ENCODE results near the gene WDR82. TPM values are rescaled to one million over a fixed set of nuclear protein-coding genes. Genes with fewer than 3 reads are reported as not detected.

WDR82 gene
- total RNA-seq, 1 donor from 2014 or later: 105 TPM

DNA sequence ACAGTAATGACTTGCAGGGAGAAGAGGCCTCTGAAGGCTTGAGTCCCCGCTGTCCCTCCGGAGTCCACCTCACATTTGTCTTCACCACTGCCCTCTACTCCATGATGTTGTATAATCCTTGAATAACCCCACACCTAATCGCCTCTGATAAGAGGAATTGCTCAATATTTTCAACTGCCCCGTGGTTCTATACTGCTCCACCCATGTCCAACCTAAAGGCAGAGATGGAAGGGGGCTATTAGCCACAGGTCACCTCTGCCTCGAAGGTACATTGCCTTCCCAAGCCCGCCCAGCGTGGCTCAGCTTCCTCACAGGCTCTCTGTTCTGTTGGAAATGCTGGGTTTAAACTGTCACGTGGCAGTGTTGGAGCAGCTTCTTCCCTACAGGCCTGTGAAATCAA is 65.4 kb downstream of the WDR82 start:
- H3K27ac Mint-ChIP-seq: no peak overlapping the region
- H3K4me3 Mint-ChIP-seq: no peak overlapping the region
- H3K9me3 Mint-ChIP-seq: no peaks in the 10 kb centered on the region
- no peaks in the 10 kb centered on the region for H3K27me3 Mint-ChIP-seq (ENCODE audit: low read depth)
- H3K36me3 Mint-ChIP-seq: peaks cover 60% of the 10 kb centered on the region
- DNase-seq (ENCODE audit: low spot score in 2 of 2, unreplicated experiment in 2 of 2): no peak
- TF ChIP-seq, protein P1, sequence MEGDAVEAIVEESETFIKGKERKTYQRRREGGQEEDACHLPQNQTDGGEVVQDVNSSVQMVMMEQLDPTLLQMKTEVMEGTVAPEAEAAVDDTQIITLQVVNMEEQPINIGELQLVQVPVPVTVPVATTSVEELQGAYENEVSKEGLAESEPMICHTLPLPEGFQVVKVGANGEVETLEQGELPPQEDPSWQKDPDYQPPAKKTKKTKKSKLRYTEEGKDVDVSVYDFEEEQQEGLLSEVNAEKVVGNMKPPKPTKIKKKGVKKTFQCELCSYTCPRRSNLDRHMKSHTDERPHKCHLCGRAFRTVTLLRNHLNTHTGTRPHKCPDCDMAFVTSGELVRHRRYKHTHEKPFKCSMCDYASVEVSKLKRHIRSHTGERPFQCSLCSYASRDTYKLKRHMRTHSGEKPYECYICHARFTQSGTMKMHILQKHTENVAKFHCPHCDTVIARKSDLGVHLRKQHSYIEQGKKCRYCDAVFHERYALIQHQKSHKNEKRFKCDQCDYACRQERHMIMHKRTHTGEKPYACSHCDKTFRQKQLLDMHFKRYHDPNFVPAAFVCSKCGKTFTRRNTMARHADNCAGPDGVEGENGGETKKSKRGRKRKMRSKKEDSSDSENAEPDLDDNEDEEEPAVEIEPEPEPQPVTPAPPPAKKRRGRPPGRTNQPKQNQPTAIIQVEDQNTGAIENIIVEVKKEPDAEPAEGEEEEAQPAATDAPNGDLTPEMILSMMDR (IDR thresholded peaks at IDR 0.05; ENCODE audit: unreplicated experiment): no peak
- H3K4me1 Mint-ChIP-seq: no peaks in the 10 kb centered on the region

DNA sequence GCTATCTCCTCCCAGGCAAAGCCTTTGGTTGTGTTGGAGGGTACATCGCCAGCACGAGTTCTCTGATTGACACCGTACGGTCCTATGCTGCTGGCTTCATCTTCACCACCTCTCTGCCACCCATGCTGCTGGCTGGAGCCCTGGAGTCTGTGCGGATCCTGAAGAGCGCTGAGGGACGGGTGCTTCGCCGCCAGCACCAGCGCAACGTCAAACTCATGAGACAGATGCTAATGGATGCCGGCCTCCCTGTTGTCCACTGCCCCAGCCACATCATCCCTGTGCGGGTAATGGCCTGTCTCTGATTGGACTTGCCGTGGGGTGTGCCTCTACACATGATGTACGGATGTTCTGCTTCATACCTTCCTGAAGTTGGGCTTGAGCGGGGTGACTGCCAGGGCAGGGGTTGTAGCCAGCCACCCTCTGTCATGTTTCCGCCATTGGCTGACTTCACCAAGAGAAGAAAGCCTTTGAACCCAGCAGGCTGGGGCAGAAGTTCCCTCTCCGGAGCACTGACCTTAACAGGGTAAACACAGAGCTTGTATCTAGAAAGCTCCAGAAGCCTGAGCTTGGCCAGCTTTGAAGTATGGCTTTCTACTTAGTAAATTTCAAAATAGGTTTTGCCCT is 67.1 kb downstream of the WDR82 start:
- H3K4me3 Mint-ChIP-seq: no peak overlapping the region
- H3K4me1 Mint-ChIP-seq: no peaks in the 10 kb centered on the region
- TF ChIP-seq, protein P1 (IDR thresholded peaks at IDR 0.05; ENCODE audit: unreplicated experiment): no peak
- H3K27ac Mint-ChIP-seq: no peak overlapping the region
- DNase-seq (ENCODE audit: low spot score in 2 of 2, unreplicated experiment in 2 of 2): no peak
- H3K36me3 Mint-ChIP-seq: peaks cover 68% of the 10 kb centered on the region
- H3K27me3 Mint-ChIP-seq (ENCODE audit: low read depth): no peaks in the 10 kb centered on the region
- H3K9me3 Mint-ChIP-seq: no peaks in the 10 kb centered on the region

DNA sequence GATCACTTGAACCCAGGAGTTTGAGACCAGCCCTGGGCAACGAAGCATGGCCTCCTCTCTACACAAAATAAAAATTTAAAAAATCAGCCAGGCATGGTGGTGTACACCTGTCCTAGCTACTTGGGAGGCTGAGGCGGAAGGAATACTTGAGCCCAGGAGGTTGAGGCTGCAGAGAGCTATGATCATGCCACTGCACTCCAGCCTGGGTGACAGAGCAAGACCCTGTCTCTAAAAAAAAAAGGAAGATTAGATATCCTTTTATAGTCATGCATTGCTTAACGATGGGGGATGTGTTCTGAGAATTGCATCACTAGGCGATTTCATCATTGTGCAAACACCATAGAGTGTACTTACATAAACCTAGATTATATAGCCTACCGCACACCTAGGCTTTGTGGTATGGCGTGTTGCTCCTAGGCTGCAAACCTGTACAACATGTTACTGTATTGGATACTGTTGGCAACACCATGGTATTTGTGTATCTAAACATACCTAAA is 67.9 kb downstream of the WDR82 start:
- Mint-ChIP-seq H3K4me1 (no peaks in the 10 kb centered on the region), H3K9me3 (peaks cover 3% of the 10 kb centered on the region), H3K36me3 (peaks cover 74% of the 10 kb centered on the region), H3K27me3 (ENCODE audit: low read depth) (no peaks in the 10 kb centered on the region), H3K27ac (no peak overlapping the region), H3K4me3 (no peak overlapping the region)
- TF ChIP-seq, protein P1 (IDR thresholded peaks at IDR 0.05; ENCODE audit: unreplicated experiment): no peak
- no peak for DNase-seq (ENCODE audit: low spot score in 2 of 2, unreplicated experiment in 2 of 2)

DNA sequence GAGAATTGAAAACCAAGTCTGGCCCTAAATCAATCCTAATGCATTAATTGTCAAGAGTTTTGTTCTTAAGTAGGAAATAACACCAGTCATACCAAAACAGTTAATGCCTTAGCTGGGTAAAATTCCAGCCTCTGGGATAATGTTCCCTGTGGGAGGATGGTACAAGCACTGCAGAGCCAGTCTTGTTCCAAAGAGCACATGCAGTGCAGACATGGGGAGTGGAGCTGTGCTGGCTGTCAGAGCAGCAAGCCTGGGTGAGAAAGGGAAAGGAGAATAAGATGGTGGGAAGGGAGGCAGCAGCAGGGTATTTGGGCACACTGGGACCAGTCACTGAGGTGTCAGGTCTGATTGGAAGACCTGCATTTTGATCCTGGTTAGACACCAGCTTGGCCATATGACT is 68.4 kb downstream of the WDR82 start:
- Mint-ChIP-seq H3K4me1 (no peaks in the 10 kb centered on the region), H3K27me3 (ENCODE audit: low read depth) (no peaks in the 10 kb centered on the region), H3K36me3 (peaks cover 74% of the 10 kb centered on the region), H3K27ac (no peak overlapping the region), H3K4me3 (no peak overlapping the region), H3K9me3 (peaks cover 3% of the 10 kb centered on the region)
- no peak for DNase-seq (ENCODE audit: low spot score in 2 of 2, unreplicated experiment in 2 of 2)
- TF ChIP-seq, protein P1 (IDR thresholded peaks at IDR 0.05; ENCODE audit: unreplicated experiment): no peak

DNA sequence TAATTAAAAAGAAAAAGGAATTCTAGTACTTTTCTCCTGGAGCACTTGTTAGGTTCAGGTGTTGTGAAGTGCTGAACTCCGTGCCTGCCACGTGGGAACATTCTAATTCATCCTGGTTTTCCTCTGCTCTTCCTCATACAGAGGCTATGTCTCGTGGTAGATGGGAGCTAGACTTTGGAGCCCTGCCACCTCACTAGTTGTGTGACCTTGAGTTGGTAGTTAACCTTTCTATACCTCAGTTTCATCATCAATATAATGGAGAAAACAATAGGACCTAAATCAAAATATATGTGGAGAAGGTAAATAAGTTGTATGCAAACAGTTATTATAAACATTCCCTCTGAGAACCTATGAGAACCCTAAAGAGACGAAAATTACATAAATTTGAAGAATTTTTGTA is 69.9 kb downstream of the WDR82 start:
- Mint-ChIP-seq H3K4me1 (no peaks in the 10 kb centered on the region), H3K27ac (no peak overlapping the region), H3K27me3 (ENCODE audit: low read depth) (no peaks in the 10 kb centered on the region), H3K9me3 (peaks cover 3% of the 10 kb centered on the region), H3K36me3 (peaks cover 74% of the 10 kb centered on the region), H3K4me3 (no peak overlapping the region)
- DNase-seq (ENCODE audit: low spot score in 2 of 2, unreplicated experiment in 2 of 2): no peak
- TF ChIP-seq, protein P1 (IDR thresholded peaks at IDR 0.05; ENCODE audit: unreplicated experiment): no peak

Data from mesothelial cell of epicardium (in vitro differentiated cells).